Neural progenitor cell (in vitro differentiated cells): ENCODE measurements around the gene CCDC73.

Source experiments
- CTCF ChIP-seq: fragments of 200-600 bp; sonication (generic); IDR thresholded peaks from 2 replicates; pipeline ENCODE4 v1.5.1; 2017; ENCODE audit warnings: antibody characterized with exemption, mild to moderate bottlenecking
- EZH2 ChIP-seq: fragments of 200-600 bp; sonication (generic); IDR thresholded peaks from 2 replicates; pipeline ENCODE4 v1.6.1; 2017; ENCODE audit warnings: antibody characterized with exemption, mild to moderate bottlenecking, moderate library complexity
- EZH2phosphoT487 ChIP-seq: fragments of 200-600 bp; sonication (generic); IDR thresholded peaks from 2 replicates; pipeline ENCODE4 v1.6.1; 2017; ENCODE audit warnings: antibody characterized with exemption

- TF ChIP-seq CTCF (no peak), EZH2 (no peak), EZH2phosphoT487 (no peak)
Observed at GRCh38 chr11:32829157-32829679, 34.8 kb upstream of the CCDC73 start.
